OCI-LY3 (cell line): ENCODE data around the gene ANKRD13A.

ENCODE experiments used
- H2AFZ ChIP-seq: fragments of 200-600, 300-600 bp; shearing (Covaris generic); 2 replicates; pipeline ENCODE4 v1.6.0; 2014; ENCODE audit warnings: antibody characterized with exemption, low read depth, low read length
- H3K27ac ChIP-seq: fragments of 200-600, 300-600 bp; sonication (generic); 2 replicates; pipeline ENCODE4 v1.5.1; 2014; ENCODE audit warnings: mild to moderate bottlenecking, low read length, moderate library complexity, mixed read lengths
- H3K27me3 ChIP-seq: fragments of 200-600, 300-600 bp; sonication (generic); 2 replicates; pipeline ENCODE4 v1.6.1; 2014; ENCODE audit warnings: low read depth, low read length, mixed read lengths
- H3K36me3 ChIP-seq: fragments of 200-600, 300-600 bp; sonication (generic); replicated peaks from 2 replicates; pipeline ENCODE3; 2014; ENCODE audit warnings: low read depth, low read length, mixed read lengths
- H3K4me1 ChIP-seq: fragments of 300-600, 200-600 bp; sonication (generic); 2 replicates; pipeline ENCODE4 v1.6.1; 2014; ENCODE audit warnings: low read length, mixed read lengths
- H3K4me2 ChIP-seq: fragments of 200-600, 300-600 bp; sonication (generic); 2 replicates; pipeline ENCODE4 v1.6.1; 2014; ENCODE audit warnings: low read length, mixed read lengths
- H3K4me3 ChIP-seq: fragments of 300-600, 200-600 bp; sonication (generic); 2 replicates; pipeline ENCODE4 v1.5.1; 2014; ENCODE audit warnings: antibody characterized with exemption, mild to moderate bottlenecking, low read length, moderate library complexity
- H3K79me2 ChIP-seq: fragments of 300-600, 200-600 bp; shearing (Covaris generic); 2 replicates; pipeline ENCODE4 v1.6.1; 2014; ENCODE audit warnings: mild to moderate bottlenecking, low read length, mixed read lengths
- H3K9ac ChIP-seq: fragments of 300-600, 200-600 bp; shearing (Covaris generic); 2 replicates; pipeline ENCODE4 v1.6.0; 2014; ENCODE audit warnings: mild to moderate bottlenecking, low read length, moderate library complexity
- H3K9me3 ChIP-seq: fragments of 200-600, 300-600 bp; shearing (Covaris generic); 2 replicates; pipeline ENCODE4 v1.6.1; 2014; ENCODE audit warnings: low read length, mixed read lengths; ENCODE audit not compliant: insufficient read depth
- H4K20me1 ChIP-seq: fragments of 200-600, 300-600 bp; sonication (generic); 2 replicates; pipeline ENCODE4 v1.6.1; 2016; ENCODE audit warnings: low read length, mixed read lengths; ENCODE audit not compliant: insufficient read depth
- CTCF ChIP-seq: fragments of 200-600, 300-600 bp; sonication (generic); IDR thresholded peaks from 2 replicates; pipeline ENCODE4 v1.5.1; 2014; ENCODE audit warnings: antibody characterized with exemption, low read length, low read depth
- EZH2phosphoT487 ChIP-seq: fragments of 200-600 bp; shearing (Covaris generic); IDR thresholded peaks from 2 replicates; pipeline ENCODE4 v1.6.1; 2018; ENCODE audit warnings: antibody characterized with exemption, mixed run types, low read depth

Gene ANKRD13A

DNA sequence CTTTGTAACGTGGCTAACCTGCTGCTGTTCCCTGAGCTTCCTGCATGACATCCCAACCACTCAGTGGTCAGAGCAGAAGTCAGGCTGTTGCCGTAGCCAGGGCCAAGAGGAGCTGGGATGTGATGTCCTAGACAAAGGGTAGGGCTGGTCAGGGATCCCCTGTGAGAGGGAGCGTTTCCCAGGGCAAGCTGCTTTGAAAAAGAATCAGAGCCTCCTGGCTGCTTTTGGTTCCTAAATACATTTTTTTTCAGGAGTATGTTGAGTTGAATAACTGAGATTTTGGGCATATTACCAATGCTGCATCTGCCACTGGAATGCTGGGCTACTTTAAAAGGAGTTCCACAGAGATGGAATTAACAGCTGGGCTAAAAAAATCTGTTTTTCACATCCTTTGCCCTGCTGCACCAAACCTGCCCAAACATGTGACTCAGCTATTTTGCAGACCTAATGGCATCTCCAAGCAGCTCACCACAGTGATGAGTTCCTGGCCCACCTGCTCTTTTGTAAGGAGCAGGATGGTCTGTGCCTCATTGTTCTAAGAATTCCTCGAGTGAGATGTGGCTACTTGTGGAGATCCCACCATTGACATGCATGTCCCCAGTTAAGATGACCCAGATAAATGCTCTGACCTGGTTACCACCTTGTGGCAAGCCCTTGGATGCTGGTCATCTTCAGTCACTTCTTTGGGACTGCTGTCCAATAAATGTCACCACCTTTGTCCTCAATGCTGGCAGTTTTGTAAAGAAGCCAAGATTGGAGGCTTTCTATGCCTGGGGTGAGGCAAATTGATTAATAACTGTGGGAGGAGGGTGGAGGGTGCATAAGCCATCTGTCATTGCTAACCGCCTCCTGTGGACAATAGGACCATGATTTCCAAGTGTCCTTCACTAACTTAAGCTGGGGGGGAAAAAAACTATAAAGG, 24.1 kb downstream of the ANKRD13A start:
- Histone ChIP-seq H3K36me3 (peaks cover 77% of the 10 kb centered on the region), H3K27ac (peak overlapping the region; percentile 87), H3K4me3 (0 out of 2 replicates have a peak overlapping the region, but pooled peaks have one; percentile 11), H3K9ac (peak overlapping the region; percentile 29), H3K4me1 (peaks cover 36% of the 10 kb centered on the region), H2AFZ (no peak overlapping the region), H3K4me2 (peak overlapping the region; percentile 62), H4K20me1 (peaks cover 25% of the 10 kb centered on the region), H3K79me2 (peaks cover 60% of the 10 kb centered on the region), H3K9me3 (no peaks in the 10 kb centered on the region), H3K27me3 (no peaks in the 10 kb centered on the region)
- TF ChIP-seq CTCF (no peak), EZH2phosphoT487 (no peak)

GRCh38 chr12:110024051-110024450, 24.8 kb downstream of the ANKRD13A start:
- peaks cover 36% of the 10 kb centered on the region for H3K4me1 ChIP-seq
- H3K79me2 ChIP-seq = peaks cover 56% of the 10 kb centered on the region
- no peak overlapping the region for H2AFZ ChIP-seq
- no peaks in the 10 kb centered on the region for H3K27me3 ChIP-seq
- peaks cover 74% of the 10 kb centered on the region for H3K36me3 ChIP-seq
- TF ChIP-seq CTCF = no peak
- TF ChIP-seq EZH2phosphoT487 = no peak
- H3K27ac ChIP-seq = peak overlapping the region; percentile 87
- peak overlapping the region; percentile 1; the same call in 1 of the 2 replicates for H3K9ac ChIP-seq
- H3K9me3 ChIP-seq = no peaks in the 10 kb centered on the region
- no peak overlapping the region; the same call in 1 of the 2 replicates for H3K4me3 ChIP-seq
- H4K20me1 ChIP-seq = peaks cover 25% of the 10 kb centered on the region
- peak overlapping the region; percentile 62 for H3K4me2 ChIP-seq

- Histone ChIP-seq H3K4me3 (no peak overlapping the region), H3K9ac (no peak overlapping the region), H3K4me2 (no peak overlapping the region), H3K4me1 (peaks cover 24% of the 10 kb centered on the region), H4K20me1 (peaks cover 13% of the 10 kb centered on the region), H3K27ac (no peak overlapping the region), H2AFZ (no peak overlapping the region), H3K9me3 (no peaks in the 10 kb centered on the region), H3K27me3 (no peaks in the 10 kb centered on the region), H3K79me2 (peaks cover 24% of the 10 kb centered on the region), H3K36me3 (peaks cover 67% of the 10 kb centered on the region)
- TF ChIP-seq CTCF = no peak
- no peak for TF ChIP-seq EZH2phosphoT487
Measured at GRCh38 chr12:110028323-110028722, 29.1 kb downstream of the ANKRD13A start.

DNA sequence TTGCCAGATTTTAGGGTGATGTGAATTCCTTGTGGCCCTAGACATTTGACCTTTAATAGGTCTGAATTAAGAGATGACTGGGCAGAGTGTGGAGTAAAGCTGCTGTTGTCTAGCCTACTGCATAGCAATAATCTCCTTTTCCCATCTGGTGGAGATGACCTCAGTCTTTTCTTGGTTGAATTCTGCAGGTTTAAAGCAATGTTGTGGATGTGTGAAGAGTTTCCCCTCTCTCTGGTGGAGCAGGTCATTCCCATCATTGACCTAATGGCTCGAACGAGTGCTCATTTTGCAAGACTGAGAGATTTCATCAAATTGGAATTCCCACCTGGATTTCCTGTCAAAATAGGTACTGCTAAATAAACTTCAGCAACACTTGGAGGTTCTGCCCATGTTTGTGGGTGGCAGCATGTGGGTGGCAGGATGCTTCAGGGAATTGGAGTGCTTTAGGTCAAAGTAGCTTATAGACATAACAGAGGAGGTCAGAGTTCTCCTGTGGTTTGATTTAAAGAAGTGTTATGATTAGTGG, 30.1 kb downstream of the ANKRD13A start:
- Histone ChIP-seq H3K9me3 (no peaks in the 10 kb centered on the region), H3K79me2 (peaks cover 26% of the 10 kb centered on the region; the same call in 1 of the 2 replicates), H3K4me2 (no peak overlapping the region), H3K36me3 (peaks cover 67% of the 10 kb centered on the region), H2AFZ (no peak overlapping the region), H3K27me3 (no peaks in the 10 kb centered on the region), H3K9ac (no peak overlapping the region), H3K4me3 (no peak overlapping the region), H4K20me1 (peaks cover 11% of the 10 kb centered on the region), H3K4me1 (peaks cover 14% of the 10 kb centered on the region), H3K27ac (no peak overlapping the region)
- no peak for TF ChIP-seq CTCF
